K562 (cell line): Measurements from ENCODE around the gene MMP19. TPM values are rescaled to one million over a fixed set of nuclear protein-coding genes. Genes with fewer than 3 reads are reported as not detected.

Source experiments
- ATAC-seq: fragments of 200-7000 bp; cut with Tn5 transposase; 3 replicates; pipeline ENCODE4 v1.9.1; 2020; ENCODE audit warnings: moderate library complexity
- BruUV-seq: library from RNA; stranded (reverse); fragments of 400-500 nt; replicated peaks from 2 replicates; lab custom pipeline; 2021; lab: Mats Ljungman, UMichigan
- CTCF ChIA-PET: fragments of 300-600 bp; formaldehyde crosslinking; extraction: SDS; loops from one replicate; lab custom pipeline; 2021; ENCODE audit warnings: low intra/inter-chr PET ratio; lab: Yijun Ruan, JAX
- POLR2A ChIA-PET: fragments of 300-600, 350-650 bp; sonication (Branson Sonifier 250); formaldehyde crosslinking; extraction: SDS; loops from one replicate; lab custom pipeline; 2021; ENCODE audit warnings: antibody characterized with exemption, inconsistent platforms; lab: Yijun Ruan, JAX
- DNase-seq, 4 experiments: peaks; one replicate each; pipeline versions ENCODE4 v3.0.0 to v3.0.0-alpha.2; 2011 to 2018; ENCODE audit warnings: low spot score in 3 of 4, mixed read lengths in 3 of 4; ENCODE audit errors: extremely low read depth in 1 of 4
- FAIRE-seq: peaks from 2 replicates; lab custom pipeline; 2011; peaks lifted over from hg19 to GRCh38; lab: Jason Lieb, UNC
- H2AFZ ChIP-seq: 2 replicates; pipeline ENCODE4 v1.6.0; 2011; ENCODE audit warnings: low read depth, low read length, control low read depth, inconsistent platforms
- H3K27ac ChIP-seq: fragments of 200-600 bp; 3 replicates; pipeline ENCODE4 v1.8.0; 2011; ENCODE audit warnings: low read depth, mild to moderate bottlenecking, control low read depth, inconsistent platforms, low read length, moderate library complexity, mixed read lengths; ENCODE audit errors: extremely low read depth
- H3K27me3 ChIP-seq, 2 experiments: fragments of 300-600 bp in 1 of 2; 2 replicates in 1 of 2; 3 replicates in 1 of 2; pipeline versions ENCODE4 v1.6.0 to v1.8.0; 2011; ENCODE audit warnings: inconsistent platforms in 2 of 2, low read length in 2 of 2, mild to moderate bottlenecking in 1 of 2, mixed read lengths in 1 of 2, moderate library complexity in 1 of 2; ENCODE audit not compliant: control insufficient read depth in 2 of 2, insufficient read depth in 2 of 2
- H3K36me3 ChIP-seq: fragments of 300-600 bp; 3 replicates; pipeline ENCODE4 v1.8.0; 2011; ENCODE audit warnings: mild to moderate bottlenecking, low read length, inconsistent platforms; ENCODE audit not compliant: control insufficient read depth, insufficient read depth
- H3K4me1 ChIP-seq, 2 experiments: fragments of 200-600 bp in 1 of 2; replicated peaks in 1 of 2; 2 replicates in 1 of 2; 3 replicates in 1 of 2; pipeline versions ENCODE4 v1.5.1 to v1.8.0; 2011; ENCODE audit warnings: inconsistent platforms in 2 of 2, low read length in 2 of 2, mild to moderate bottlenecking in 1 of 2, mixed read lengths in 1 of 2, moderate library complexity in 1 of 2; ENCODE audit not compliant: control insufficient read depth in 2 of 2, insufficient read depth in 2 of 2
- H3K4me2 ChIP-seq: 2 replicates; pipeline ENCODE4 v1.6.1; 2011; ENCODE audit warnings: low read length, control low read depth, inconsistent platforms, mixed read lengths; ENCODE audit not compliant: insufficient read depth
- H3K4me3 ChIP-seq: fragments of 200-600 bp; sonication (generic), shearing (Covaris generic); 2 replicates; pipeline ENCODE4 v1.5.1; 2016; ENCODE audit warnings: control low read depth, inconsistent platforms
- H3K79me2 ChIP-seq: fragments of 200-600 bp; 3 replicates; pipeline ENCODE4 v1.8.0; 2011; ENCODE audit warnings: low read length, inconsistent platforms; ENCODE audit not compliant: control insufficient read depth, insufficient read depth
- H3K9ac ChIP-seq, 2 experiments: 2 replicates each; pipeline versions ENCODE4 v1.6.0 to v1.6.1; 2011; ENCODE audit warnings: low read depth in 2 of 2, low read length in 2 of 2, control low read depth in 1 of 2, inconsistent platforms in 1 of 2, mild to moderate bottlenecking in 1 of 2, mixed read lengths in 1 of 2; ENCODE audit not compliant: insufficient read depth in 1 of 2
- H3K9me1 ChIP-seq: one replicate; pipeline ENCODE4 v1.6.0; 2011; ENCODE audit warnings: inconsistent platforms, mild to moderate bottlenecking, low read length, moderate library complexity; ENCODE audit not compliant: control insufficient read depth, insufficient read depth
- H3K9me3 ChIP-seq: replicated peaks from 2 replicates; pipeline ENCODE4 v1.5.1; 2011; ENCODE audit warnings: low read depth, low read length, inconsistent platforms; ENCODE audit not compliant: control insufficient read depth, insufficient read depth
- H4K20me1 ChIP-seq: replicated peaks from 2 replicates; pipeline ENCODE4 v1.6.1; 2011; ENCODE audit warnings: low read length, inconsistent platforms, mixed read lengths; ENCODE audit not compliant: control insufficient read depth, insufficient read depth
- BCOR ChIP-seq: fragments of 450-650 bp; IDR thresholded peaks from 2 replicates; pipeline ENCODE4 v1.6.1; 2016
- ETS2 ChIP-seq: IDR thresholded peaks from 2 replicates; pipeline ENCODE4 v1.6.1; 2016; ENCODE audit warnings: borderline replicate concordance, missing genetic modification characterization, mild to moderate bottlenecking, moderate library complexity, missing compliant biosample characterization; ENCODE audit not compliant: poor library complexity, severe bottlenecking
- ETV6 ChIP-seq, 3 experiments: fragments of 150-350 bp in 1 of 3; sonication (generic) in 1 of 3; formaldehyde crosslinking in 1 of 3; IDR thresholded peaks; 2 replicates each; pipeline versions ENCODE4 v1.6.1 to v1.8.0; 2014 to 2022; ENCODE audit warnings: borderline replicate concordance in 2 of 3, low read depth in 2 of 3, antibody characterized with exemption in 1 of 3, low read length in 1 of 3, mild to moderate bottlenecking in 1 of 3, missing genetic modification reagents in 1 of 3
- EWSR1 ChIP-seq: fragments of 450-650 bp; IDR thresholded peaks from 2 replicates; pipeline ENCODE4 v1.6.1; 2018; ENCODE audit warnings: borderline replicate concordance, mild to moderate bottlenecking, low read depth, moderate library complexity; ENCODE audit not compliant: partially characterized antibody
- MEF2A ChIP-seq: IDR thresholded peaks from 2 replicates; pipeline ENCODE4 v1.6.1; 2011; ENCODE audit warnings: low read depth, mild to moderate bottlenecking, low read length, moderate library complexity; ENCODE audit not compliant: control insufficient read depth
- NR2C2 ChIP-seq, 2 experiments: fragments of 200-800 bp in 1 of 2; sonication (Bioruptor generic) in 1 of 2; sonication (generic) in 1 of 2; formaldehyde crosslinking in 1 of 2; IDR thresholded peaks; 2 replicates each; pipeline versions ENCODE4 v1.6.1 to v1.8.0; 2016 to 2022; ENCODE audit warnings: mild to moderate bottlenecking in 1 of 2, missing compliant biosample characterization in 1 of 2, missing genetic modification characterization in 1 of 2, missing genetic modification reagents in 1 of 2
- RBM25 ChIP-seq: fragments of 200-400 bp; formaldehyde crosslinking; IDR thresholded peaks from 2 replicates; pipeline ENCODE4 v1.6.1; 2018; ENCODE audit warnings: low read length, low read depth, moderate library complexity; ENCODE audit not compliant: severe bottlenecking
- ZNF121 ChIP-seq: sonication (generic); formaldehyde crosslinking; conservative IDR thresholded peaks from 2 replicates; pipeline ENCODE4 v1.8.0; 2022; ENCODE audit warnings: missing genetic modification reagents
- ZNF507 ChIP-seq: conservative IDR thresholded peaks from 2 replicates; pipeline ENCODE4 v1.6.1; 2017; ENCODE audit warnings: missing genetic modification characterization, missing compliant biosample characterization
- ZNF561 ChIP-seq: fragments of 450-650 bp; formaldehyde crosslinking; conservative IDR thresholded peaks from 2 replicates; pipeline ENCODE4 v1.4.0; 2020; ENCODE audit warnings: mild to moderate bottlenecking, moderate library complexity
- ZNF778 ChIP-seq: fragments of 450-650 bp; formaldehyde crosslinking; IDR thresholded peaks from 2 replicates; pipeline ENCODE4 v1.4.0; 2020; ENCODE audit warnings: mild to moderate bottlenecking, moderate library complexity
- WGBS: fragments of 100-300 bp; shearing (Covaris generic); methylation state at CpG from one replicate; pipeline ENCODE4 v1.1.6; 2016; ENCODE audit warnings: low coverage, mixed read lengths; ENCODE audit not compliant: insufficient coverage; ENCODE audit errors: missing lambda C conversion rate; 5-methylcytosine and 5-hydroxymethylcytosine counted together
- in situ Hi-C: fragments of 300-500 bp; cut with MboI; formaldehyde crosslinking; loops from 4 replicates; pipeline ENCODE4 v1.15.0; 2018; ENCODE audit warnings: inconsistent platforms, mixed read lengths
- intact Hi-C: fragments of 100-400 bp; cut with micrococcal nuclease; formaldehyde crosslinking; loops from 2 replicates; pipeline ENCODE4 v1.14.2; 2022
- polyA plus RNA-seq, 8 experiments: library from polyadenylated mRNA; depleted of rRNA in 4 of 8; stranded (reverse) in 5 of 8; unstranded in 3 of 8; fragments of >200 nt; fragmentation: Nextera tagmentation in 2 of 8; fragmentation: Illumina TruSeq in 1 of 8; extraction: Ambion mirVana in 2 of 8; extraction: Trizol in 1 of 8; gene quantifications; 2 replicates each; pipeline versions ENCODE4 v1.2.1 to v1.2.3, GENCODE V29; 2011 to 2014; ENCODE audit warnings: inconsistent platforms in 1 of 8, missing spikeins in 1 of 8
- total RNA-seq, 7 experiments: library from RNA; depleted of rRNA in 6 of 7; stranded (reverse); fragments of >200 nt in 6 of 7; fragmentation: Illumina TruSeq in 2 of 7; extraction: Trizol in 2 of 7; gene quantifications; 2 replicates each; pipeline versions ENCODE4 v1.2.1 to v1.2.3, GENCODE V29; 2011 to 2021; ENCODE audit warnings: low replicate concordance in 1 of 7

Gene MMP19
- total and polyA plus RNA-seq, 9 of the 15 experiments (the other 6 are each of a cell fraction or from before 2014, with no cell fraction given) = 0.14 to 1.6 (median 0.66) TPM

GRCh38 chr12:55842681-55843429 is at the start of gene MMP19 (continued):
- TF ChIP-seq ETV6 (IDR thresholded peaks at IDR 0.05; ENCODE audit: borderline replicate concordance in 1 of 2, low read depth in 2 of 2, low read length in 1 of 2) (no peak), ETV6 (CRISPR knock-in tag; IDR thresholded peaks at IDR 0.05; ENCODE audit: borderline replicate concordance) (no peak), ZNF561 (CRISPR knock-in tag) (no peak), EWSR1 (no peak), NR2C2 (CRISPR knock-in tag; IDR thresholded peaks at IDR 0.05) (peak; percentile 24; the same call in 1 of the 2 replicates), NR2C2 (tag; IDR thresholded peaks at IDR 0.05) (no peak)

- H4K20me1 ChIP-seq = no peaks in the 10 kb centered on the region
- H2AFZ ChIP-seq = no peak overlapping the region
- no peak for ATAC-seq
- intact Hi-C loops (no loop called here), in situ Hi-C loops (no loop called here)
- no peak overlapping the region for H3K4me2 ChIP-seq
- H3K27me3 ChIP-seq = no peaks in the 10 kb centered on the region
- H3K27ac ChIP-seq = no peak overlapping the region
- no peak overlapping the region for H3K4me3 ChIP-seq
- H3K9me1 ChIP-seq = no peaks in the 10 kb centered on the region
- 32% methylated on average over 3 of the region's 4 CpGs for WGBS
- no peak for FAIRE-seq
- no peaks in the 10 kb centered on the region for H3K9me3 ChIP-seq
- no peaks in the 10 kb centered on the region for H3K4me1 ChIP-seq
- TF ChIP-seq BCOR (peak; percentile 59), ETS2 (tag) (no peak), NR2C2 (CRISPR knock-in tag; IDR thresholded peaks at IDR 0.05) (no peak), NR2C2 (tag; IDR thresholded peaks at IDR 0.05) (no peak), ZNF121 (peak; percentile 97), MEF2A (no peak), ZNF778 (CRISPR knock-in tag) (no peak), ZNF507 (no peak), RBM25 (peak; percentile 39)
- POLR2A ChIA-PET = no interaction called here
- no peaks in the 10 kb centered on the region for H3K36me3 ChIP-seq
- no peaks in the 10 kb centered on the region for H3K79me2 ChIP-seq
- no TSS peak for BruUV-seq
- H3K9ac ChIP-seq = no peak overlapping the region
- no peak for DNase-seq
- CTCF ChIA-PET = no interaction called here
These were observed 48.6 kb upstream of the MMP19 start for GRCh38 chr12:55891310-55891709.
